ENCODE results near the gene ZNF132. TPM values are rescaled to one million over a fixed set of nuclear protein-coding genes. Genes with fewer than 3 reads are reported as not detected.

ZNF132 gene
- total and polyA plus RNA-seq, 9 of the 15 experiments (the other 6 are each of a cell fraction or from before 2014, with no cell fraction given), result 0.03 to 0.42 (median 0.10) TPM; not detected in 5

DNA sequence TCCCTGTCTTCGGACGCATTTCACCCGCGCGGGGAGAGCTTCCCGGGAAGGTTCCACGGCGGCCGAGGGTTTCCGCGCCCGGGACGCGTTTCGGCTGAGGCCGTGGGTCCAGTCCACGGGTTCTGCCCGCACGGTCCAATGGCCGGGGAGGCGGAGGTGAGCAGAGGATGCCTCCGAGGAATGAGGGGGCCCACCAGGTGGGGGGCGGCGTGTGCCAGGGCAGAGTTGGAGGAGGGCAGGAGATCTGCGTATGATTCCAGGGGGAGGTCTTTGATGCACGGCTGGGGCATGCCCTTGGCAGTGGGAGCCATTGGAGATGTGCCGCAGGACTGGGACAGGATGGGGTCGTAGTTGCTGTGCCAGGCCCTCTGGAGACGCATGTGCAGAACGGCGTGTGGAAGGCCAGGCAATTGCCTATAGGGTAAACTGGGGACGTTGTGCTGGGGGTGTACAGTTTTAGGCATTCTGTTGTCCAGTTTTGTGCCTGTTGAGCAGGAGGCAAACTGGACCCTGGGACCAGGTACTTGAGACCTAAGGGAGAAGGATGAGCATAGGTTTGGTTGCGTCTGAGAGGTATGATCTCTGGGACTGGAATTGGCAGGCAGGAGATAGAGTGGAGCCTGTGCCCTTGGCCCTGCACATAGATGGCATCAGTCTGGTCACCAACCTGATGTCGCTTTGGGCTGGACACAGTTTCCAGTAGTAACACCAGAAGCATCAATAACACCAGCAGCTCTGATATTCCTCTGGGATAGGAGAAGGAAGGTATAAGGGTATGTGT, 30.8 kb downstream of the ZNF132 start (continued):
- TF ChIP-seq JUND (IDR thresholded peaks at IDR 0.05; ENCODE audit: borderline replicate concordance, low read depth, low read length) (no peak), JUND (tag; IDR thresholded peaks at IDR 0.05; ENCODE audit: borderline replicate concordance, low read depth, low read length) (no peak), ZFP1 (CRISPR knock-in tag; IDR thresholded peaks at IDR 0.05) (no peak), ZNF695 (CRISPR knock-in tag; IDR thresholded peaks at IDR 0.05) (no peak), HNRNPUL1 (IDR thresholded peaks at IDR 0.05; ENCODE audit: low read length) (no peak), HSF4 (CRISPR knock-in tag; IDR thresholded peaks at IDR 0.05; ENCODE audit: borderline replicate concordance) (no peak), ZSCAN29 (IDR thresholded peaks at IDR 0.05) (no peak), PTBP1 (IDR thresholded peaks at IDR 0.05; ENCODE audit: low read depth, low read length) (0 out of 2 replicates have a peak, but pooled peaks have one; percentile 15), EWSR1 (IDR thresholded peaks at IDR 0.05; ENCODE audit: borderline replicate concordance, low read depth, partially characterized antibody) (no peak), SMAD2 (IDR thresholded peaks at IDR 0.05; ENCODE audit: low read depth, low read length) (no peak), HLTF (IDR thresholded peaks at IDR 0.05) (peak; percentile 80), MED1 (CRISPR knock-in tag; IDR thresholded peaks at IDR 0.05; ENCODE audit: borderline replicate concordance) (0 out of 2 replicates have a peak, but pooled peaks have one; percentile 84), PCBP1 (IDR thresholded peaks at IDR 0.05; ENCODE audit: low read depth, low read length, poor library complexity, severe bottlenecking) (peak; percentile 4), BRCA1 (IDR thresholded peaks at IDR 0.05) (no peak), BRCA1 (CRISPR knock-in tag; IDR thresholded peaks at IDR 0.05) (0 out of 2 replicates have a peak, but pooled peaks have one; percentile 46), ZKSCAN3 (CRISPR knock-in tag; IDR thresholded peaks at IDR 0.05) (no peak), RBM14 (IDR thresholded peaks at IDR 0.05; ENCODE audit: borderline replicate concordance, insufficient read depth, low read depth, low read length) (0 out of 2 replicates have a peak, but pooled peaks have one; percentile 3), TSC22D4 (tag; IDR thresholded peaks at IDR 0.05) (no peak), KAT7 (CRISPR knock-in tag; IDR thresholded peaks at IDR 0.05; ENCODE audit: borderline replicate concordance) (peak; percentile 95)
- TF ChIP-seq, protein P1, sequence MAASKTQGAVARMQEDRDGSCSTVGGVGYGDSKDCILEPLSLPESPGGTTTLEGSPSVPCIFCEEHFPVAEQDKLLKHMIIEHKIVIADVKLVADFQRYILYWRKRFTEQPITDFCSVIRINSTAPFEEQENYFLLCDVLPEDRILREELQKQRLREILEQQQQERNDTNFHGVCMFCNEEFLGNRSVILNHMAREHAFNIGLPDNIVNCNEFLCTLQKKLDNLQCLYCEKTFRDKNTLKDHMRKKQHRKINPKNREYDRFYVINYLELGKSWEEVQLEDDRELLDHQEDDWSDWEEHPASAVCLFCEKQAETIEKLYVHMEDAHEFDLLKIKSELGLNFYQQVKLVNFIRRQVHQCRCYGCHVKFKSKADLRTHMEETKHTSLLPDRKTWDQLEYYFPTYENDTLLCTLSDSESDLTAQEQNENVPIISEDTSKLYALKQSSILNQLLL (CRISPR knock-in tag; IDR thresholded peaks at IDR 0.05; ENCODE audit: borderline replicate concordance), result no peak
- TF ChIP-seq, protein P2, sequence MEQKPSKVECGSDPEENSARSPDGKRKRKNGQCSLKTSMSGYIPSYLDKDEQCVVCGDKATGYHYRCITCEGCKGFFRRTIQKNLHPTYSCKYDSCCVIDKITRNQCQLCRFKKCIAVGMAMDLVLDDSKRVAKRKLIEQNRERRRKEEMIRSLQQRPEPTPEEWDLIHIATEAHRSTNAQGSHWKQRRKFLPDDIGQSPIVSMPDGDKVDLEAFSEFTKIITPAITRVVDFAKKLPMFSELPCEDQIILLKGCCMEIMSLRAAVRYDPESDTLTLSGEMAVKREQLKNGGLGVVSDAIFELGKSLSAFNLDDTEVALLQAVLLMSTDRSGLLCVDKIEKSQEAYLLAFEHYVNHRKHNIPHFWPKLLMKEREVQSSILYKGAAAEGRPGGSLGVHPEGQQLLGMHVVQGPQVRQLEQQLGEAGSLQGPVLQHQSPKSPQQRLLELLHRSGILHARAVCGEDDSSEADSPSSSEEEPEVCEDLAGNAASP (IDR thresholded peaks at IDR 0.05), result no peak
- TF ChIP-seq, protein P3, sequence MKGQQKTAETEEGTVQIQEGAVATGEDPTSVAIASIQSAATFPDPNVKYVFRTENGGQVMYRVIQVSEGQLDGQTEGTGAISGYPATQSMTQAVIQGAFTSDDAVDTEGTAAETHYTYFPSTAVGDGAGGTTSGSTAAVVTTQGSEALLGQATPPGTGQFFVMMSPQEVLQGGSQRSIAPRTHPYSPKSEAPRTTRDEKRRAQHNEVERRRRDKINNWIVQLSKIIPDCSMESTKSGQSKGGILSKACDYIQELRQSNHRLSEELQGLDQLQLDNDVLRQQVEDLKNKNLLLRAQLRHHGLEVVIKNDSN (CRISPR knock-in tag; IDR thresholded peaks at IDR 0.05), result 0 out of 2 replicates have a peak, but pooled peaks have one; percentile 13

Data from K562 (cell line).